GM19463 (cell line): ENCODE data around the gene TOMM5.
A peak's percentile ranks its signal among the peaks of the same experiment; 100 is the strongest.
"Not testable (repeated sequence)": the region's sequence is repeated elsewhere in the genome, so short reads cannot be mapped to it uniquely, and the experiment has no call there.

Experiments used
- ATAC-seq: cut with Tn5 transposase; IDR thresholded peaks from one replicate; pipeline ENCODE4 v1.9.1; 2021; ENCODE audit warnings: mild to moderate bottlenecking, moderate library complexity; ENCODE audit not compliant: unreplicated experiment

The TOMM5 gene

GRCh38 chr9:37617161-37617560 is 24.8 kb upstream of the TOMM5 start:
- no peak for ATAC-seq

- ATAC-seq = no peak
Observed at GRCh38 chr9:37611961-37612360, 19.6 kb upstream of the TOMM5 start.

- ATAC-seq = no peak
Observed at GRCh38 chr9:37611014-37611413, 18.6 kb upstream of the TOMM5 start.

- no peak for ATAC-seq
Observed at GRCh38 chr9:37609735-37610397, 17.5 kb upstream of the TOMM5 start.

- no peak for ATAC-seq
Observed at GRCh38 chr9:37608250-37608649, 15.9 kb upstream of the TOMM5 start.

- ATAC-seq = no peak
Observed at GRCh38 chr9:37604296-37604695, 11.9 kb upstream of the TOMM5 start.

GRCh38 chr9:37602817-37603216 is 10.4 kb upstream of the TOMM5 start:
- ATAC-seq = no peak

GRCh38 chr9:37602061-37602460 is 9.7 kb upstream of the TOMM5 start:
- ATAC-seq = not testable (repeated sequence)

GRCh38 chr9:37596504-37596903 is 4.1 kb upstream of the TOMM5 start:
- no peak for ATAC-seq

- ATAC-seq = no peak
Observed at GRCh38 chr9:37593883-37594448, 1.6 kb upstream of the TOMM5 start.

- ATAC-seq = no peak
Observed at GRCh38 chr9:37587521-37587920, 4.9 kb downstream of the TOMM5 start.

GRCh38 chr9:37583522-37584121 is 8.8 kb downstream of the TOMM5 start:
- ATAC-seq = no peak

- no peak for ATAC-seq
Observed at GRCh38 chr9:37582548-37583157, 9.7 kb downstream of the TOMM5 start.

GRCh38 chr9:37575921-37576721 is 16.3 kb downstream of the TOMM5 start, which contains the start of gene FBXO10:
FBXO10 (minus strand) TSS chr9:37576380; CDS start chr9:37541768, 34,612 bp downstream.
- peak; percentile 77 for ATAC-seq

- ATAC-seq = peak; percentile 44
Observed at GRCh38 chr9:37575511-37575914, 16.9 kb downstream of the TOMM5 start.

- no peak for ATAC-seq
Observed at GRCh38 chr9:37575001-37575400, 17.4 kb downstream of the TOMM5 start.

- no peak for ATAC-seq
Observed at GRCh38 chr9:37574241-37574721, 18.1 kb downstream of the TOMM5 start.

GRCh38 chr9:37571282-37571681 is 21.1 kb downstream of the TOMM5 start:
- ATAC-seq = no peak

- ATAC-seq = no peak
Observed at GRCh38 chr9:37566716-37567115, 25.7 kb downstream of the TOMM5 start.

GRCh38 chr9:37565661-37566618 is 26.5 kb downstream of the TOMM5 start:
- peak; percentile 69 for ATAC-seq
